PFSK-1 (cell line): ENCODE data around the gene GSG1L.

ENCODE experiments used
- FOXP2 ChIP-seq: optimal IDR thresholded peaks from 2 replicates; pipeline ENCODE3; 2011; ENCODE audit warnings: borderline replicate concordance, control low read depth, inconsistent platforms; ENCODE audit not compliant: insufficient read depth; ENCODE audit errors: extremely low read length, extremely low read depth
- POLR2AphosphoS5 ChIP-seq: IDR thresholded peaks from 2 replicates; pipeline ENCODE4 v1.6.1; 2012; ENCODE audit warnings: low read depth, mild to moderate bottlenecking, control low read depth, low read length, moderate library complexity
- SIN3A ChIP-seq: IDR thresholded peaks from 2 replicates; pipeline ENCODE4 v1.6.1; 2012; ENCODE audit warnings: mild to moderate bottlenecking, low read length, moderate library complexity, borderline replicate concordance; ENCODE audit not compliant: insufficient read depth
- TAF1 ChIP-seq: IDR thresholded peaks from 2 replicates; pipeline ENCODE4 v1.6.1; 2012; ENCODE audit warnings: low read length, control low read depth, borderline replicate concordance; ENCODE audit not compliant: insufficient read depth
- TF ChIP-seq, protein P1 (sequence below), 2 experiments: IDR thresholded peaks; 2 replicates each; pipeline versions ENCODE4 v1.6.1 to v1.8.0; 2011 to 2012; ENCODE audit warnings: low read depth in 2 of 2, low read length in 2 of 2, control low read depth in 1 of 2, inconsistent platforms in 1 of 2, mild to moderate bottlenecking in 1 of 2, moderate library complexity in 1 of 2; ENCODE audit not compliant: insufficient read depth in 1 of 2

DNA sequence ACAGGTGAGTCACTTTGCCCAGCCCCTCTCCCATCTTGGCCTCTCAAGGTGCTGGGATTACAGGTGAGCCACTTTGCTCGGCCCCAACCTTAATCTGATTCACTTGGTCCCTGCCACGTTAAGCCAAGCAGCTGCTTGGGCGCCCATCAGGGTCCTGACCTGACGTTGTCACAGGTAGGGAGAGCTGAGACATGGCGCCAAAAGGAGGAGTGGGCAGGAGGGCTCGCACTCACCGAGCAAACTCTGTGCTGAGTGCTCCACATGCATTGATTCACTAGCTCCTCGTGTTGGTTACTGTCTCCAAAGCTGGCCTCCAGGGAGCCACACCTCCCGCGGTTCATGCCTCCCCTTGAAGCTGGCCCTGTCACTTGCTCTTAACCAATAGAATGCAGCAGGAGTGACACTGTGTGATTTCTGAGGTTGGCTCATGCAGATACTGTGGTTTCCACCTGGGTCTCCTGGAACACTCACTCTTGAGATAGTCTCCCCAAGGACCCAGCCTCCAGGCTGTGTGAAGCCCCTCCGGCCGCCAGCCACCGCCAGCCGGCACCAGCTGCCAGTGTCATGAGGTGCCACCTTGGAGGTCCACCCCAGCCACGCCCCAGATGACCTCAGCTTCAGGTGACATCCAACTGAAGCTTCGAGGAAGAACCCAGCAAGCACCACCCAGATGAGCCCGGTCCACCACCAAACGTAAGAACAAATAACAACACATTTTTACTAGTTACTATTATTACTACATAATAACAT is 223.0 kb downstream of the GSG1L start:
- TF ChIP-seq POLR2AphosphoS5 (no peak), SIN3A (no peak), TAF1 (no peak), FOXP2 (no peak)
- TF ChIP-seq, protein P1, sequence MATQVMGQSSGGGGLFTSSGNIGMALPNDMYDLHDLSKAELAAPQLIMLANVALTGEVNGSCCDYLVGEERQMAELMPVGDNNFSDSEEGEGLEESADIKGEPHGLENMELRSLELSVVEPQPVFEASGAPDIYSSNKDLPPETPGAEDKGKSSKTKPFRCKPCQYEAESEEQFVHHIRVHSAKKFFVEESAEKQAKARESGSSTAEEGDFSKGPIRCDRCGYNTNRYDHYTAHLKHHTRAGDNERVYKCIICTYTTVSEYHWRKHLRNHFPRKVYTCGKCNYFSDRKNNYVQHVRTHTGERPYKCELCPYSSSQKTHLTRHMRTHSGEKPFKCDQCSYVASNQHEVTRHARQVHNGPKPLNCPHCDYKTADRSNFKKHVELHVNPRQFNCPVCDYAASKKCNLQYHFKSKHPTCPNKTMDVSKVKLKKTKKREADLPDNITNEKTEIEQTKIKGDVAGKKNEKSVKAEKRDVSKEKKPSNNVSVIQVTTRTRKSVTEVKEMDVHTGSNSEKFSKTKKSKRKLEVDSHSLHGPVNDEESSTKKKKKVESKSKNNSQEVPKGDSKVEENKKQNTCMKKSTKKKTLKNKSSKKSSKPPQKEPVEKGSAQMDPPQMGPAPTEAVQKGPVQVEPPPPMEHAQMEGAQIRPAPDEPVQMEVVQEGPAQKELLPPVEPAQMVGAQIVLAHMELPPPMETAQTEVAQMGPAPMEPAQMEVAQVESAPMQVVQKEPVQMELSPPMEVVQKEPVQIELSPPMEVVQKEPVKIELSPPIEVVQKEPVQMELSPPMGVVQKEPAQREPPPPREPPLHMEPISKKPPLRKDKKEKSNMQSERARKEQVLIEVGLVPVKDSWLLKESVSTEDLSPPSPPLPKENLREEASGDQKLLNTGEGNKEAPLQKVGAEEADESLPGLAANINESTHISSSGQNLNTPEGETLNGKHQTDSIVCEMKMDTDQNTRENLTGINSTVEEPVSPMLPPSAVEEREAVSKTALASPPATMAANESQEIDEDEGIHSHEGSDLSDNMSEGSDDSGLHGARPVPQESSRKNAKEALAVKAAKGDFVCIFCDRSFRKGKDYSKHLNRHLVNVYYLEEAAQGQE (IDR thresholded peaks at IDR 0.05; ENCODE audit: insufficient read depth in 1 of 2, low read depth in 2 of 2, low read length in 2 of 2), result no peak
